Keratinocyte (primary cell): ENCODE measurements around the gene SIN3B.

Source experiments
- CTCF ChIP-seq, 3 experiments: IDR thresholded peaks in 1 of 3; conservative IDR thresholded peaks in 1 of 3; optimal IDR thresholded peaks in 1 of 3; 2 replicates in 2 of 3; 3 replicates in 1 of 3; pipeline versions ENCODE3 to v1.5.1; 2011; ENCODE audit warnings: low read length in 3 of 3, mild to moderate bottlenecking in 3 of 3, moderate library complexity in 2 of 3, control low read depth in 1 of 3, inconsistent platforms in 1 of 3; ENCODE audit not compliant: insufficient read depth in 2 of 3; ENCODE audit errors: extremely low read depth in 1 of 3
- EZH2 ChIP-seq: IDR thresholded peaks from one replicate; pipeline ENCODE4 v1.6.1; 2012; ENCODE audit warnings: inconsistent platforms, mild to moderate bottlenecking, low read length, moderate library complexity

- TF ChIP-seq CTCF (optimal IDR thresholded peaks at IDR 0.05 in 1 of 3, IDR thresholded peaks at IDR 0.05 in 1 of 3, conservative IDR thresholded peaks at IDR 0.05 in 1 of 3; ENCODE audit: extremely low read depth in 1 of 3, insufficient read depth in 2 of 3, low read length in 3 of 3), result no peak
- no peak for TF ChIP-seq EZH2
These were observed 46.5 kb upstream of the SIN3B start for GRCh38 chr19:16782719-16783118.
